OCI-M2 (cell line): Measurements from ENCODE around the gene CIB2.

Source experiments
- DNase-seq: peaks from one replicate; lab custom pipeline; 2025; ENCODE audit not compliant: unreplicated experiment; lab: John Stamatoyannopoulos, UW

The CIB2 gene

GRCh38 chr15:78087951-78088772 is 43.1 kb downstream of the CIB2 start:
- DNase-seq = no peak

- DNase-seq = no peak
Measured at GRCh38 chr15:78085928-78086327, 45.3 kb downstream of the CIB2 start.

DNA sequence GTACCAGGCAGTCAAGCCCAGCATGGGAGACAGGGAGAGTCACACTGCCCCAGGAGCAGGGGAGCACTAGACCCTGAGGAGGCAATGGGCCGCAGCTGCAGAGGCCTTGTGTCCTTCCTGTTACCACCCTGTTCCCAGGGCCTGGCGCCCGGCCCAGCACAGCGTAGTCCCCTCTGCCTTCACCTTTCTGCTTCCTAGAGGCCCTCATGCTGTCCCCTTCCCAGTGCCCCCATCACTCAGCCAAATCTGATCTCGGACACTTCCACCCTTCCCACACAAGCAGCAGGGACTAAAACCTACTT is 46.8 kb downstream of the CIB2 start:
- DNase-seq = no peak

- DNase-seq = no peak
Measured at GRCh38 chr15:78083687-78084448, 47.4 kb downstream of the CIB2 start.

DNA sequence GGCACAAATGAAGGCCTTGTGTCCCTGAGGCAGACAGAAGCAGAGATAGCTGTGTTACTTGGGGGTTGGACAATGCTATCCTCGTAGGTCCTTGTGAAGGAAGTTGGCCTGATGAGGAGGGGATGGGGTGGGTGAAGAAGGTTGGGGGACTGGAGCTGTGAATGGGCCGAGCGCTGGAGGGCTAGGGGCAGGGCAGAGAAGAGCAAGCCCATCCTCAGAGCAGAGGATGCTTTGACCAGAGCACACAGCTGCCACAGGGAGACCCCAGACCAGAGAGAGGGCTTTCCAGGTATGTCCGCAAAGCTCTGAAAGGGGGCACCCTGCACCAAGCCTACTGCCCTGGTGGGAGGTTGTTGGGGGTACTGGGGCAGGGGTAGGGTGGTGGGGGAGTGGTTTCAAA is 48.1 kb downstream of the CIB2 start:
- no peak for DNase-seq

- DNase-seq = no peak
Measured at GRCh38 chr15:78082743-78083110, 48.5 kb downstream of the CIB2 start.

- no peak for DNase-seq
Measured at GRCh38 chr15:78082106-78082742, 49.0 kb downstream of the CIB2 start.

DNA sequence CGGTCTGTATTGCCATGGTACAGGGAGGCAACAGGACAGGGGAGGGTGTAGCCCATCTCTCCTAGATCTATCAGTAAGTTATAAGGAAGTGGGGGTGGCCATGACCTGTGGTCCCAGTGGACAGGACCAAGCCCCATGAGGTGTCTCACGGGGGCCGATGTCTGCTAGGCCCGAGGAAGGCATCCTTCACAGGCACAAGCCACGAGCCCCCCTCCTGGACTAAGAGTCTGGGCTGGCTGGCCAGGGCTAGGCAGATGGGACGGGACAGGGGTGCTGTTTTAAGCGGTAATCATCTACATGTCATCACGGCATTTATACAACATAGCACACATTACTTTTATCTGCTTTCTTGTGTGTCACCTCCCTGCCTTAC is 51.2 kb downstream of the CIB2 start:
- no peak for DNase-seq

DNA sequence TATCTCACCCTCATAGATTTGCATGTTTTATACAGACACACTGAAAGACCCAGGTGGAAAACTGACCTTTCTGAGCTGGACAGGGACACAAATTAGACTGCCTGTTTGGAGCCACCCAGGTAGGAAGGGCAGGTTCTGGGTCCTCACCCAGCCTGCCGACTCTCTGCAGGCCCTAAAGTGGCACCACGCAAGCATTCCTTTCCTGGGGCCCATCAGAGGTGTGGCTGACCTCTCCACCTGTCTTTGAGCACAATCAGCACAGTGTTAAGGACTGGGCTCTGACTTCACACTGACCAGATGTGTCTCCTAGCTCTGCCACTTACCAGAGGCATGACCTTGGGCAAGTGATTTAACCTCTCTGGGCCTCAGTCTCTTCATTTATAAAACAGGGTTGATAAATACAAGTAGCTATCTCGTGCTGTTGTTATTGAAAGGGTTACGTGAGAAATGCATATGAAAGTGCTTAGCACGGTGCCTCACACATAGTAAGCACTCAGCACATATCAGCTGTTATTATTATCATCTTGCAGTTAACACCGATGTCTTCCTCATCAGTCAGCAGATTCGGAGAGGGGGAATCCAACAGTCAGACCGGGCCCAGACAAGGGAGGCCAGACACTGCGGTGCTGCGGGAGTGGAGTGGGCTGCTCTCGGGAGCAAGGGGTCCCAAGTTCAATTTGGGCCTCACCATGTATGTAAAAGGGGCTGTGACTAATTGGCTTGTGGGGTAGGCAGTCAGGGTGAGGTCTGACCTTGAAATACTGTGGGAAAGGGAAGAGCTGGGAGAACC is 51.8 kb downstream of the CIB2 start:
- no peak for DNase-seq

DNA sequence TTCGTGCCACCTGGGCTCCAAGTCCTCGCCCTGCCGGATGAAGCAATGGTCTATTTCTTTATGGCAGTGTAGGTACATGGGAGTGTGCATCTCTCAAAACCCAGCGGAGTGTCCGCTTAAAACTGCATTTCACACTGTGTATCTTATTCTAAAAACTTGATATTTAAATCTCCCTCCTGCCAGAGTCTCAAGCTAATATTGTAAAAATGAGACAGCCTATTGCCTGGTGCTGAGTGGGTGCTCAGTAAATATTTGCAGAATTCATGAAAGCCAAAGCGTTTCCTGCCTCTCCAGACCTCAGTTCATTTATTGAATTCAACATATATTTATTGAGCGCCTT is 53.4 kb downstream of the CIB2 start:
- DNase-seq = no peak

DNA sequence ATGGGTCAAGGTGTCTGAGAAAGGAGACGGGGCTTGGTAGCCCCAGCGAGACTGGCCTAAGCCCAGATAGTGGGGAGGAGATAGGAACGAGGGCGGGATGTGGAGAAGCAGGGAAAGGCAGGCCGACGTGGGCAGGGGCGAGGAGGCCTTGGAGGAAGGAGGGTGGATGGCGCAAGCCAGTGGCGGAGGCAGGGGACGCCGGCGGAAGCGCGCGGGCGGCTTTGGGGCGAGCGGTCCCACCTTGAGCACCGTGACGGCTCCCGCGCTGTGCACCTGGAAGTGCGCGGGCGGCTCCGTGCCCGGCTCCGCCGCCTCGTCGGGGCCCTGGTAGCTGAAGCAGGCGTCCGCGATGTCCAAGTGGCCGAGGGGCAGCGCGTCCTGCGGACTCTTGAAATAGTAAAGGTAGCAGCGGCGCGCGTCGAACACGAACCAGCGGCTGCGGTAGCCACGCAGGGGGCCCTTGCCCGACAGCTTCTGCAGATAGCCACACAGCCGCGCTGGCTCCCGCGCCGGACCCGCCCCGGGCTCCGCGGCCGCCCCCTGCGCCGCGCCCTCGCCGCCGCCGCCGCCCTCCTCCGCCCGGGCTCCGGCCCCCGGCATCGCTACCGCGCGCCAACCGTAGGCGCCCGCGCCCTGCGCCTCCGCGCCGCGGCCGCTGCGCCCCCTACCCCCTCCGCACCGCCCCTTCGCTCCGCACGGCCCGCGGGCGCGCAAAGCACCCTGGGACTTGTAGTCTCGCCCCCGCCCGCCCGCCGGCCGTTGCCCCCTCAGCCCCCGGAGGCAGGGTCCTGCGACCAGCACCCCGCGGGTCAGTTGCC is 54.0 kb downstream of the CIB2 start, which contains the start of gene TBC1D2B:
TSS of gene TBC1D2B (minus strand) at position 659 of the 818 bp plus-strand sequence. CDS start at position 600, 59 bp downstream.
- no peak for DNase-seq

DNA sequence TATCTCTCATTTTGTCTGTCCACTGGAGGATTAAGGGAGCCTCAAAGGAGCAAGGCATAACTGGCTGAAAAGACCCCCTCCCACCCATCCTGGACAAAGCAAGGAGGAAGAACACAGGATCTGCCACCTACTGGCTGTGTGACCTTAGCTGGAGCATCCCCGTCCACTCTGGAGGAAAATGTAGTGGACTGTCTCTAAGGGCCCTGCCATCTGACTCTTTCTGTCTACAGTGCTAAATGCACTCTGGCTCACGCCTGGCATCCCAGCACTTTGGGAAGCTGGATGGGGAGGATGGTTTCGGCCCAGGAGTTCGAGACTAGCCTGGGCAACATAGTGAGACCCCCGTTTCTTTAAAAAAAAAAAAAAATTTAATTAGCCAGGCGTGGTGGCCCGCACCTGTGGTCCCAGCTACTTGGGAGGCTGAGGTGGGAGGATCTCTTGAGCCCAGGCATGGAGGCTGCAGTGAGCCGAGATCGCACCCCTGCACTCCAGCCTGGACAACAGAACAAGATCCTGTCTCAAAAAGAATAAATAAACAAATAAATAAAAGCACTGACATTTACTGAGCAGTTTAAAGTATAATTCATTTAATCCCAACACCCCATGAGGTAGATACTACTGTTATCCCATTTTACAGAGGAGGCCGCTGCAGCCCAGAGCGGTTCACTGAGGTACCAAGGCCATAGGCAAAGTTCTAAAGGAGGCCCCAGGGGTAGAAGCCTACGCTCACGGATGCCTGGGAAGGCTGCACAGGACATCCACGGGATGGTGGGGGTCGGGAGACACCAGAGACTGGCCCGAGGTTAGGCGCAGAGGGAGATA is 54.8 kb downstream of the CIB2 start:
- no peak for DNase-seq

- DNase-seq = no peak
Measured at GRCh38 chr15:78075490-78076230, 55.6 kb downstream of the CIB2 start.

- DNase-seq = no peak
Measured at GRCh38 chr15:78073046-78073787, 58.0 kb downstream of the CIB2 start.

DNA sequence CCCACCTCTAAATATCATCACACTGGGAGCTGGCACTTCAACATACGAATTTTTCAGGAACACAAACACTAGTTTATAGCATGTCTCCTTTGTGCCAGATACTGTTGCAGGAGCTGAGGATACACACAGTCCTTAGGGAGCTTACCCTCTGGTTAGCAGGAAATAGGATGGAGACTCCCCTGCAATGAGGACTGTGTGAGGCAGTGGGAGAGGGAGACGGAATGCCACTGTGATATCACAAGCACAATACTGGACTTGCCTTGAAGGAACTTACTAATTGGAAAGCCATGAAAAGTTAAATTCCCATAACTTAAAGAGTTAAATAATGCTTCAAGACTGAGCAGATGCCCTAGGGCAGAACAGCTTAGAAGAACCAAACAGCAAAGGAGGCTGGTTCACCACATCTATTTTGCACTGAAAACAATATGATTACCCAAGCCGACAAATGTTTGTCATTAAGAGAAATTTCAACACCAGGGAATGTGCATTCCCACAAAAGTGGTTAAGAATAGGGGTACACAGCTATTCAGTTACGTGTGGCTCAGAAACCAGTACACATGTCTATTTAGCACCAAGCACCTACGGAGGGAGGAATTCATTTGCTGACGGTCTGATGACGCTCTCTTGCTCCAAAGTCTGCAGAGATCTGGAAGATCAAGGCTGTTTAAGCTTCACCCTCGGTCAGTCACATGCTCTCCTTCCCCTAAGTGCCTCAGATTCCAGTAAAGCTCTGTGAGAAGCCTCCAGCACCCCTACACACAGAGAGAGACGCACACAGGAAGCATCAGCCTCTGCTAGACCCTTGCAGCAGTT is 59.0 kb downstream of the CIB2 start:
- DNase-seq = no peak

DNA sequence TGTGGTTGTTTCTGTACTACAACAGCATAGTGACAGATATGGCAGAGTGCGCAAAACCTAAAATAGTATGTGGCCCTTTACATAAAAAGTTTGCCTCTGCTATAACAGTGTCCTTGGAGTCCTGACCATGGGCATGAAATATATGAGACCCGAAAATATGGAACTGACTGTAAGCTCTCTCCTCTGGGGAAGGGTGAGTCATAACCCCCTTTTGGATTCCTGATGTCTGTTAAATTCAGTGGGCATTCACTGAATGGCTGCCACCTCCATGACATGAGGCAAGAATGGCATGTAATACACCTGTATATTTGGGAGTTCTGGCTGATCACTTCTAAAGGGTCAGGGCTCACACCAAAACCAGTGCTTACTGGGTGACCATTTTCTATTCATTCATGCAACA is 59.9 kb downstream of the CIB2 start:
- DNase-seq = no peak

DNA sequence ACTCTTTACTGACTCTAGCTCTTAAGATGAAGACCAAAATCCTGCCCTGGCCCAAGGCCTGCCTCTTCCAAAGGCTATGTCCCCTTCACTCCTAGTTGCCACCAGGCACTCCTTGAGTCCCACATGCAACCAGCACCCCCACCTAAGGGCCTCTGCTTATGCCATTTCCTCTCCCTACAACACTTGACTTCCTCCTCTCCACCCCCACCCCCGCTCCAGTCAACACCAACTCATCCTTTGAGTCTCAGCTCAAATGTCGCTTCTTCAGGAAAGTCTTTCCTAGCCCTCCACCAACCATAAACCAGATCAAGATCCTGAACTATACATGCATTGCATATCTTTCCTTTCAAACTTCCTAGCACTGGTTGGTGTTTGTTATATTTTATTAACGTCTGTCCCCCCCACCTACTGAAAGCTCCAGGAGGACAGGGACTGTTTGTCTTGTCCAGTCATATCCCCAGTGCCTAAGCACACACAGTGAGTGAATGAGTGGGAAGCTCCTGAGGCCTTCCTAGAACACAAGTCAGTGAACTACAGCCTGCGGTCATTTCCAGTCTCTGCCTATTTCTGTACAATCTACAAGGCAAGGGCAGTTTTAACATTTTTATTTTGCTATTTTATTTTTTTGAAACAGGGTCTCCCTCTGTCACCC is 61.1 kb downstream of the CIB2 start:
- no peak for DNase-seq
